Measurements from ENCODE around the gene WFIKKN1. TPM values are rescaled to one million over a fixed set of nuclear protein-coding genes. Genes with fewer than 3 reads are reported as not detected.

WFIKKN1 gene
- total and polyA plus RNA-seq, 2 of the 13 experiments (the other 11 are each of a cell fraction or from before 2014, with no cell fraction given): 1.7 to 4.9 TPM

DNA sequence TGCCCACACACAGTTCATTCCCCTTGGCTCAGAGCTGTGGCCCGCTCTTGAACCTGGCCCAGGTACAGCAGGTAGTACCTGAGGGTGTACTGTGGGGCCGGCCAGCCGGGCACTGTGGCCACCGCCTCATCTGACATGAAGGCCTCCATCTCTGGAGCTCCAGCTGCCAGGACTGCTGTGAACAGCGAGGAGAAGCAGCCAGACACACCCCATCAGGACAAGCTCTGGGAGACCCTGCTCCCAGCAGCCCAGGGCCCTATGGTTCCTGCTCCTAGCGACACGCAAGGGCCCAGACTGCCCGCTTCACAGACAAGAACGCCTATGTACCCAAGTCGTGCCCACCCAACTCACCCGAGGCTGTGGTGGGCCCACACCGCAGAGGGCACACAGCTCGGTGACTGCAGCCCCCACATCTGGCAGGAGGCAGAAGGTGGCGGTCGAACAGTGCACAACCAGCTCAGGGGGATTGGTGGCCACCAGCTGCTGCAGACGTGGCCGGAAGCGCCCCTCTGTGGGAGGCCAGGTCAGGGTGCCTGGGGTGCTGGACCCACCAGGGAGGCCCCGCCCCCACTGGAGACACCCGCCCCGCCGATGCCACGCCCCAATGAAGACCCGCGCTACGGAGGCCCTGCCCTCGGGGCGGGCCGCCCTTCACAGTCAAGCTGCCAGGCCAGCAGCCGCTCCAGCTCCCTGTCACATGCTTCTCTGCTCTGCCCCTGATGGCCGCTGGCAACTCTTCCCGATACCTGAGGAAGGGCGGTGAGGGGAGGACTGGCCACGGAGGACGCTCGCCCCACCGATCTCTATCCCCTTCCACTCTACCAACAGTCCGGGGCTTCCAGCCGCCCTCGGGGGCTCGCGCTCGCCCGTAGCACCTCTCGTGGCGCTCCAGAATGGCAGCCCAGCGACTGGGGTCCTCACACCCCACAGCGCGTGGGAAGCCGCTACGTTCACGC, 48.4 kb downstream of the WFIKKN1 start (continued):
- TF ChIP-seq, protein P1, sequence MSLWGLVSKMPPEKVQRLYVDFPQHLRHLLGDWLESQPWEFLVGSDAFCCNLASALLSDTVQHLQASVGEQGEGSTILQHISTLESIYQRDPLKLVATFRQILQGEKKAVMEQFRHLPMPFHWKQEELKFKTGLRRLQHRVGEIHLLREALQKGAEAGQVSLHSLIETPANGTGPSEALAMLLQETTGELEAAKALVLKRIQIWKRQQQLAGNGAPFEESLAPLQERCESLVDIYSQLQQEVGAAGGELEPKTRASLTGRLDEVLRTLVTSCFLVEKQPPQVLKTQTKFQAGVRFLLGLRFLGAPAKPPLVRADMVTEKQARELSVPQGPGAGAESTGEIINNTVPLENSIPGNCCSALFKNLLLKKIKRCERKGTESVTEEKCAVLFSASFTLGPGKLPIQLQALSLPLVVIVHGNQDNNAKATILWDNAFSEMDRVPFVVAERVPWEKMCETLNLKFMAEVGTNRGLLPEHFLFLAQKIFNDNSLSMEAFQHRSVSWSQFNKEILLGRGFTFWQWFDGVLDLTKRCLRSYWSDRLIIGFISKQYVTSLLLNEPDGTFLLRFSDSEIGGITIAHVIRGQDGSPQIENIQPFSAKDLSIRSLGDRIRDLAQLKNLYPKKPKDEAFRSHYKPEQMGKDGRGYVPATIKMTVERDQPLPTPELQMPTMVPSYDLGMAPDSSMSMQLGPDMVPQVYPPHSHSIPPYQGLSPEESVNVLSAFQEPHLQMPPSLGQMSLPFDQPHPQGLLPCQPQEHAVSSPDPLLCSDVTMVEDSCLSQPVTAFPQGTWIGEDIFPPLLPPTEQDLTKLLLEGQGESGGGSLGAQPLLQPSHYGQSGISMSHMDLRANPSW (CRISPR knock-in tag; IDR thresholded peaks at IDR 0.05; ENCODE audit: borderline replicate concordance): no peak
- TF ChIP-seq SOX13 (IDR thresholded peaks at IDR 0.05) (no peak), SOX13 (CRISPR knock-in tag; conservative IDR thresholded peaks at IDR 0.05 in 1 of 2, IDR thresholded peaks at IDR 0.05 in 1 of 2) (0 out of 4 replicates have a peak, but pooled peaks of 1 of the 2 experiments have one; percentile 12), SOX6 (IDR thresholded peaks at IDR 0.05) (no peak), SOX6 (CRISPR knock-in tag; IDR thresholded peaks at IDR 0.05) (no peak), ATF6 (CRISPR knock-in tag; conservative IDR thresholded peaks at IDR 0.05) (no peak), TGIF2 (CRISPR knock-in tag; IDR thresholded peaks at IDR 0.05) (no peak), ZNF501 (CRISPR knock-in tag; IDR thresholded peaks at IDR 0.05) (peak; percentile 76), PHF8 (CRISPR knock-in tag; IDR thresholded peaks at IDR 0.05) (peak; percentile 50), MNT (IDR thresholded peaks at IDR 0.05) (no peak), HNF1A (IDR thresholded peaks at IDR 0.05; ENCODE audit: low read depth) (no peak), HNF1A (CRISPR knock-in tag; IDR thresholded peaks at IDR 0.05; ENCODE audit: borderline replicate concordance) (peak; percentile 38; the same call in 1 of the 2 replicates), MYC (CRISPR knock-in tag; IDR thresholded peaks at IDR 0.05; ENCODE audit: borderline replicate concordance) (peak; percentile 61), ZNF280B (CRISPR knock-in tag; IDR thresholded peaks at IDR 0.05; ENCODE audit: borderline replicate concordance) (peak; percentile 71), PCBP2 (optimal IDR thresholded peaks at IDR 0.05; ENCODE audit: low read depth, low read length, poor library complexity, severe bottlenecking) (no peak), CC2D1A (CRISPR knock-in tag; IDR thresholded peaks at IDR 0.05) (peak; percentile 22; the same call in 1 of the 2 replicates)
